ENCODE results near the gene HOOK2. TPM values are rescaled to one million over a fixed set of nuclear protein-coding genes. Genes with fewer than 3 reads are reported as not detected.

The HOOK2 gene
- polyA plus RNA-seq, 1 of the 3 experiments (the other 2 are of a cell fraction): 33.0 TPM

- Histone ChIP-seq H3K27me3 (ENCODE audit: insufficient read depth) (no peaks in the 10 kb centered on the region), H3F3A (replicated peaks; ENCODE audit: insufficient read depth) (peaks cover 4% of the 10 kb centered on the region), H3K4me3 (ENCODE audit: low read depth in 2 of 2, low read length in 1 of 2) (peak within 1 kb of the TSS; percentile 68 to 75), H3K4me1 (ENCODE audit: control insufficient read depth in 1 of 2, insufficient read depth in 2 of 2, low read depth in 1 of 2, low read length in 1 of 2) (peaks cover 4 to 18% of the 10 kb centered on the region in 2 experiments; a peak in 1 of 4 replicates), H3K9ac (peak within 1 kb of the TSS; percentile 78), H2AFZ (ENCODE audit: low read depth) (peak within 1 kb of the TSS; percentile 99), H4K20me1 (ENCODE audit: insufficient read depth) (no peaks in the 10 kb centered on the region), H3K79me2 (ENCODE audit: insufficient read depth) (peaks cover 11% of the 10 kb centered on the region), H3K9me2 (no peaks in the 10 kb centered on the region), H3K36me3 (replicated peaks in 1 of 2; ENCODE audit: control insufficient read depth in 1 of 2, insufficient read depth in 2 of 2, low read length in 1 of 2) (peaks cover 0 to 6% of the 10 kb centered on the region in 2 experiments), H3K9me3 (no peaks in the 10 kb centered on the region), H3K4me2 (peak within 1 kb of the TSS; percentile 93), H3K27ac (ENCODE audit: low read depth in 2 of 2, low read length in 1 of 2) (peak within 1 kb of the TSS in 1 of 2 experiments; percentile 64; a peak in 2 of 4 replicates)
- ChIA-PET CTCF (interaction anchor here (0.9 to 2.4 kb wide), 9 partner anchors 10 to 84 kb away, joined by 3 to 13 read pairs (median 4); partner anchors contain the start of genes GCDH and RTBDN), POLR2A (interaction anchor here (0.6 to 1.4 kb wide), 7 partner anchors 10 to 67 kb away, joined by 3 to 6 read pairs (median 3); partner anchors contain the start of gene JUNB)
- DNase-seq: peak; percentile 95
- 5% methylated on average over 60 of the region's 66 CpGs for WGBS (ENCODE audit: low lambda C conversion rate)
- TF ChIP-seq ZBTB33 (IDR thresholded peaks at IDR 0.05; ENCODE audit: borderline replicate concordance, low read depth): no peak
- TF ChIP-seq MEF2A (IDR thresholded peaks at IDR 0.05; ENCODE audit: borderline replicate concordance, low read depth): no peak
- TF ChIP-seq USF2 (IDR thresholded peaks at IDR 0.05; ENCODE audit: borderline replicate concordance, low read depth, low read length): no peak
- TF ChIP-seq, protein P1, sequence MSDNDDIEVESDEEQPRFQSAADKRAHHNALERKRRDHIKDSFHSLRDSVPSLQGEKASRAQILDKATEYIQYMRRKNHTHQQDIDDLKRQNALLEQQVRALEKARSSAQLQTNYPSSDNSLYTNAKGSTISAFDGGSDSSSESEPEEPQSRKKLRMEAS (IDR thresholded peaks at IDR 0.05; ENCODE audit: low read depth): peak; percentile 79; the same call in 1 of the 2 replicates
- peak; percentile 56; the same call in 1 of the 2 replicates for TF ChIP-seq ELF1 (IDR thresholded peaks at IDR 0.05)
- peak; percentile 97 for TF ChIP-seq SIN3A (IDR thresholded peaks at IDR 0.05; ENCODE audit: borderline replicate concordance, low read depth, low read length)
- TF ChIP-seq TAF1 (IDR thresholded peaks at IDR 0.05; ENCODE audit: borderline replicate concordance, low read depth, low read length): peak; percentile 61; the same call in 1 of the 2 replicates
- TF ChIP-seq FOXM1 (IDR thresholded peaks at IDR 0.05; ENCODE audit: low read depth): no peak
- TF ChIP-seq FOSL2 (IDR thresholded peaks at IDR 0.05; ENCODE audit: borderline replicate concordance, low read depth): no peak
- no peak for TF ChIP-seq EZH2phosphoT487 (IDR thresholded peaks at IDR 0.05; ENCODE audit: borderline replicate concordance, low read depth)
- TF ChIP-seq SMC3 (IDR thresholded peaks at IDR 0.05; ENCODE audit: low read depth, low read length): no peak
- TF ChIP-seq POLR2AphosphoS5 (IDR thresholded peaks at IDR 0.05; ENCODE audit: low read depth, low read length): peak; percentile 67
- TF ChIP-seq MXI1 (IDR thresholded peaks at IDR 0.05; ENCODE audit: low read depth, low read length): peak; percentile 95
- peak; percentile 66 for TF ChIP-seq CHD2 (IDR thresholded peaks at IDR 0.05; ENCODE audit: low read length, partially characterized antibody)
- no peak; the same call in 1 of the 2 replicates for TF ChIP-seq CTCF (IDR thresholded peaks at IDR 0.05)
- peak; percentile 82 for TF ChIP-seq YY1 (IDR thresholded peaks at IDR 0.05; ENCODE audit: low read depth)
- TF ChIP-seq RCOR1 (IDR thresholded peaks at IDR 0.05; ENCODE audit: low read length): no peak
- no peak for TF ChIP-seq REST (IDR thresholded peaks at IDR 0.05; ENCODE audit: low read depth, low read length)
Observed at GRCh38 chr19:12806242-12807081, 31.1 kb upstream of the HOOK2 start, which contains the start of gene RNASEH2A. TSS of gene RNASEH2A (plus strand) at chr19:12806584. CDS start at chr19:12806674, 90 bp downstream.

Measured in SK-N-SH (cell line).